Esophagus (tissue), 2 donors: ENCODE measurements around the gene PCDH9. TPM values are rescaled to one million over a fixed set of nuclear protein-coding genes. Genes with fewer than 3 reads are reported as not detected.

ENCODE experiments used
- H3K27ac ChIP-seq, 2 donors: one replicate each; pipeline ENCODE4 v1.5.1; 2013; ENCODE audit warnings: low read depth in 2 of 2, mild to moderate bottlenecking in 2 of 2, inconsistent platforms in 1 of 2, low read length in 1 of 2, moderate library complexity in 1 of 2
- H3K27me3 ChIP-seq, 2 donors: one replicate each; pipeline ENCODE4 v1.6.1; 2013; ENCODE audit warnings: low read length in 2 of 2, control low read depth in 1 of 2, mild to moderate bottlenecking in 1 of 2; ENCODE audit not compliant: insufficient read depth in 2 of 2, control insufficient read depth in 1 of 2
- H3K36me3 ChIP-seq, 2 donors: one replicate each; pipeline ENCODE4 v1.6.1; 2013; ENCODE audit warnings: low read length in 1 of 2; ENCODE audit not compliant: control insufficient read depth in 2 of 2, insufficient read depth in 2 of 2
- H3K4me1 ChIP-seq, 2 donors: one replicate each; pipeline ENCODE4 v1.6.1; 2013; ENCODE audit warnings: low read length in 1 of 2; ENCODE audit not compliant: control insufficient read depth in 2 of 2, insufficient read depth in 2 of 2
- H3K4me3 ChIP-seq, 2 donors: one replicate each; pipeline ENCODE4 v1.5.1; 2013; ENCODE audit warnings: low read length in 2 of 2, mild to moderate bottlenecking in 2 of 2, low read depth in 1 of 2, moderate library complexity in 1 of 2
- H3K9me3 ChIP-seq, 2 donors: one replicate each; pipeline ENCODE4 v1.6.1; 2013; ENCODE audit warnings: mild to moderate bottlenecking in 2 of 2, low read depth in 1 of 2, low read length in 1 of 2, moderate library complexity in 1 of 2; ENCODE audit not compliant: control insufficient read depth in 2 of 2, insufficient read depth in 1 of 2
- WGBS, 2 donors: extraction: QIAGEN DNeasy Blood & Tissue Kit; methylation state at CpG; one replicate each; pipeline ENCODE4 v1.1.7; 2013; 5-methylcytosine and 5-hydroxymethylcytosine counted together
- polyA plus RNA-seq, 2 donors: library from polyadenylated mRNA; stranded (reverse); fragments of 200-250 nt; gene quantifications; one replicate each; pipeline ENCODE4 v1.2.3, GENCODE V29; 2013
- donor health status: healthy with polysubstance abuse.
- donor health status: Bipolar disorder and iron deficiency.

The PCDH9 gene
- polyA plus RNA-seq, 2 donors = 0.12 to 0.14 TPM

DNA sequence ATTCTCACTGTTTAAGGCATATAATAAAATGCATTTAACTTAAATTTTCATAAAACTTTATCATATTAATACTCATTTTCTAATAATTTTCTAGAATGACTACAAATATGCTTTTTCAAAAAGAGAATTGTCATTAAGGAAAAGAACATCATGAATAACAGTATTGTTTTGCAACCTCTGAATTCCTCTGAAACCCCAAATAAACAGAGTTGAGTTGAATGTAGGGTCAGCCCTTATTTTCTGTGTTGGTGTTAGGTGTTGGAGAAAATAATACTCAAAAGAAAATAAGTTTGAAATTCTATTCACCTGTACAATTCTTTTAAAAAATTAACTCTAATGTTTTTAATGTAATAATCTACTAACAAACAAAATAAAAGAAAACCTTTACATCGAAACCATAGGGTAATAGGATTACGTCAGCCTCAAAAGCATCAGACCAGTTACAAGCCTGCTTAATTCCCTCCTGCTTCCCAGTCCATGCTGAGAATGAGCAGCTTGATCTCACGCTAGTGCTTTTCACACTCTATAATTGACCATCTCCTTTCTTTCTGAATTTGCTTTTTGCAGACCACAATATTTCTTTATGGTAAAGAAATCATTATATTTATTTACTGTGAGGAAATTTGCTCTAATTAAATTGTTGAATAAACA is 160.9 kb downstream of the PCDH9 start:
- H3K36me3 ChIP-seq = no peaks in the 10 kb centered on the region
- H3K27me3 ChIP-seq = no peaks in the 10 kb centered on the region
- H3K9me3 ChIP-seq = no peaks in the 10 kb centered on the region
- H3K4me3 ChIP-seq = no peak overlapping the region
- 89 to 91% methylated on average over 3 of the region's 3 CpGs for WGBS, 2 donors
- H3K27ac ChIP-seq = no peak overlapping the region
- H3K4me1 ChIP-seq = no peaks in the 10 kb centered on the region

DNA sequence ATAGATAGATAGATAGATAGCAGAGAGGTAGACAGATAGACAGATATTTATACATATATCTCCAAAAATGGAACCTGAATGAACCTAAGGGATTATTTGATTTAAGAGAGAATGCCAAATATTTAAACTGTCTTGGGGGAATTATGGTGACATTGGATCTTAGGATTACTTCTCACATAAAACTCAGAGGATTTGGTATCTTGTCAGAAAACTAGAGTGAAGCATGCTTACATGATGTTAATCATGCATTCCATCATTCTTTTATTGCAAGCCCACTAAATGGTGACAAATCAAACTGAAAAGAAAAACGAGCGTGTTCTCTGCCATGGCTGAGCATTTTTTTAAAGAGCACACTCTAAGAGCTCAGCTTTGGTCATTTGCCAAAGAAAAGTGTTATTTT is 165.2 kb downstream of the PCDH9 start:
- 68 to 73% methylated on average over 2 of the region's 2 CpGs for WGBS, 2 donors
- no peak overlapping the region for H3K4me3 ChIP-seq
- H3K27me3 ChIP-seq = no peaks in the 10 kb centered on the region
- H3K4me1 ChIP-seq = no peaks in the 10 kb centered on the region
- no peaks in the 10 kb centered on the region for H3K9me3 ChIP-seq
- H3K27ac ChIP-seq = no peak overlapping the region
- H3K36me3 ChIP-seq = no peaks in the 10 kb centered on the region

DNA sequence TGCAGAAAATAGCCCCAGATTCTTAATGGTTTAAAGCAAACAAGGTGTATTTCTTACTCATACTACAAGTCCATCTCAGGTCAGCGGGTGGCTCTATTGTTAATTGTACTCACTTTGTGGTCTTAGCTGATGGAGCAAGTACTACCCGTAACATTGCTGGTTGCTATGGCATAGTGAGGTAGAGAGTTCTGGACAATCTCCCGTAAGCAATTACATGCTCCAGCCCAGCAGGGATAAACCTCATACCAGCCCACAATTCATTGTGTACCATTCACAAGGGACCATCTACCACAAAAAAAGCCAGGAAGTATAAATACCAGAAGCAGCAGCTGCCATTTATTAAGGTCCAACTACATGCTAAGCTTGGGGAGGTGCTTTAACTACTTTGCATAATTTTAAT is 167.1 kb downstream of the PCDH9 start:
- no peak overlapping the region for H3K27ac ChIP-seq
- H3K27me3 ChIP-seq = no peaks in the 10 kb centered on the region
- no peaks in the 10 kb centered on the region for H3K9me3 ChIP-seq
- H3K4me3 ChIP-seq = no peak overlapping the region
- no peaks in the 10 kb centered on the region for H3K4me1 ChIP-seq
- WGBS, 2 donors = 97 to 98% methylated on average over 3 of the region's 3 CpGs
- H3K36me3 ChIP-seq = no peaks in the 10 kb centered on the region

DNA sequence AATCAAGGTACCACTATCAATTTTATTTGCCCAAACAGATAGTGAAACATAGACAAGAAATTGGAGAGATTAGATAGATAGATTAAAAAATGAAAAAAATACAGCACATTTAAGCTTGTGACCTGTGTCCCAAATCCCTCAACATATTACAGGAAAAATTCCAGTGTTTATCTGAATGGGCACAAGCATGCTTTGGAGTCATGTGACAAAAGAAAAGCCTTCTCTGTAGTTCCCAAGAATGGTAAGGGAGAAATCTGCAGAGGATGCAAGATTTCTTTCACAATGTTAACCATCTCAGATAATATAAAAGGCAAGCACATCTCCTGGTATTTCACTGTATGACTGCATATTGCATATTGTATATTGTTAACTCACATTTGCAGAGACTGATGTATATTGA is 168.0 kb downstream of the PCDH9 start:
- Histone ChIP-seq H3K27me3 (no peaks in the 10 kb centered on the region), H3K27ac (no peak overlapping the region), H3K36me3 (no peaks in the 10 kb centered on the region), H3K4me1 (no peaks in the 10 kb centered on the region), H3K4me3 (no peak overlapping the region), H3K9me3 (no peaks in the 10 kb centered on the region)

DNA sequence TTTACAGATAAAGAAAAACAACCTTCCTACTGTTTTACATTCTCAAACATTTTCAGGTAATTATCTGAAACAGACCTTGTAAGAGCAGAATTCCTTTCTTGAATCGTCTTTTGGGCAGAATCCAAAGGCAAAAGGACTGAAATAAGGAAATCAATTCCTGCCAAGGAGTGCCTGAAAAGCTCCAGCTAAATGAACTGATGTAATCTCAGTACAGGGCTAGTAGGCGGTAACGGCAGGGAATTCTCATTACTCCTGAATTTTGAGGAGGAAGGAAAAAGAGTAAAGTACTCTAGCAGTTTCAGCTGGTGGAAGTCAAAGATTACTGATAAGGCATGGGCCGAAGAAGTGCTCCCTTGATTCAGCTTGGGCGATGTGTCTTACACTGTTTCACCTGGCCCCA is 168.4 kb downstream of the PCDH9 start:
- Histone ChIP-seq H3K27ac (no peak overlapping the region), H3K4me1 (no peaks in the 10 kb centered on the region), H3K9me3 (no peaks in the 10 kb centered on the region), H3K27me3 (no peaks in the 10 kb centered on the region), H3K36me3 (no peaks in the 10 kb centered on the region), H3K4me3 (no peak overlapping the region)
- 54 to 59% methylated on average over 5 of the region's 5 CpGs for WGBS, 2 donors

DNA sequence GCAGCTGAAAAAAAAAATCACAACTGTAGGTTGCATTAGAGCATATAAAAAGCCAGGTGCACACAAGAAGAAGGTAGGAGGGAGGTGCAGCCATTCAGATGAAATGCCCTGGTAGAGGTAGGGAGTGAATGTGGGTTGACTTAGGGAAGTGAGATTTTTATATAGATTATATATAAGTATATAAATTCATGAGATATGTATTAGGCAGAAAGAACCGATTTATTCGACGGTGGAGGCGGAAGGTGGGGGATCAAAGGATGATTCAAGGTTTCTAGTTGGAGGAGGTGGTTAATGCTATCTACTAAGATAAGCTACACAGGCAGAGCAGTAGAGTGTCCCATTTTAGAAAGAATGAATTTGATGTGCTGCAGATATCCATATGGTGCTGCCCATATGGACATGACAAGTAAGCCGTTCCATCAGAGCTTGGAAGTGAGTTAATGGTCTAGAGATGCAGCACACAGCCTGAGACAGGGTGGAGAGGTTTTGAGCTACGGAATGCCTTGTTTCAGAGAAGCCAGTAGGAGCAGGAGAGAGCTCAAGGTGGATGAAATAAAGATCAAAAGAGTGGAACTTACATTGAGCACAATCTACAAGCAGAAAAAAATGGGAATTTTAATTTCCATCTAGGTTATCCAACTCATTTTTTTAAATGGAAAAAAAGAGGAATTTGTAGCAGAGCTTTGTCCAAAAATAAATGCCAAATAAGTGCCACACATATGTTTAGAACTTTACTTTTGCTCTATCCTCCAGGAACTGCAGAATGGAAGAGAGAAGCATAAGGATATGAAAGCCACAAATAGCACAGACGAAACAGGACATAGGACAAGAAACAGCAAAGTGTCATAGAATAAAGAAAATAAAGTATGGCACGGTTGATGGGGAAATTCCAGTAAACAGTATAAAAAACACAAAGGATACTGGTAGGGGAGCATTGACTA is 177.3 kb downstream of the PCDH9 start:
- no peak overlapping the region for H3K4me3 ChIP-seq
- no peak overlapping the region for H3K27ac ChIP-seq
- H3K36me3 ChIP-seq = no peaks in the 10 kb centered on the region
- 83 to 86% methylated on average over 8 of the region's 8 CpGs for WGBS, 2 donors
- no peaks in the 10 kb centered on the region for H3K9me3 ChIP-seq
- H3K27me3 ChIP-seq = no peaks in the 10 kb centered on the region
- H3K4me1 ChIP-seq = no peaks in the 10 kb centered on the region

DNA sequence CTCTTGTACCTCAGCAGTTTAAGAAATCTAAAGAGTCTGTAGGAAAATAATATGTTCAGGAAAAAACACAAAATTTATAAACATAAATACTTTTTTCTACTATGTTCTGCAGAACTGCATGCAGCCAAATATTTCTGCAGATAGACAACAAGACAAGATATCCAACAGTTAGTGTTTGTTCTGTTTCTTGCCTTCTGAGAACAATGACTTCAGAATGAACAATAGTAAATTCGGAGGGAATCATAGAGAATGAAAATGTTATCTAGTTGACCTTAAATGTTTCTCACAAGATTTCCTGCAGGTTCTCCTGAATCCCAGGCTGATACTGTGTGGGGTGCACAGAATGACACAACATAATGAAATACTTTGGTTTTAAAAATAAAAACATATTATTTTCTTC is 180.4 kb downstream of the PCDH9 start:
- WGBS, 2 donors = 75 to 88% methylated on average over 1 of the region's 1 CpG
- Histone ChIP-seq H3K4me3 (no peak overlapping the region), H3K9me3 (no peaks in the 10 kb centered on the region), H3K4me1 (no peaks in the 10 kb centered on the region), H3K27ac (no peak overlapping the region), H3K36me3 (no peaks in the 10 kb centered on the region), H3K27me3 (no peaks in the 10 kb centered on the region)

DNA sequence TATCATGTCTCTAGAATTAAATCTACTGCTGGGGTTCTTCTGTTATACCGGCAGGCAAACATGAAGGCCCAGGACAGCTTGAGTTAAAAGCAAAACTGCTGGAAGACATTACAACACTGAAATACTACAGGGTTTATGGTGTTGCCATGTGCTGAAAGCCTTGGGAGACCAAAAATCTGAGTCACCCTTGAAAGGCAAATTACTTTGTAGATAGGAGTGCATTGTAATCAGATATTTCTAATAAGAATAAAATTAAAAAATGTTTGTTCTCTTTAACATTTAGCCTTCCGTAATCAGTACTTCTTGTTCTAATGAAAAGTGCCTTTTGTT is 181.3 kb downstream of the PCDH9 start:
- Histone ChIP-seq H3K27ac (no peak overlapping the region), H3K27me3 (no peaks in the 10 kb centered on the region), H3K36me3 (no peaks in the 10 kb centered on the region), H3K4me1 (no peaks in the 10 kb centered on the region), H3K9me3 (no peaks in the 10 kb centered on the region), H3K4me3 (no peak overlapping the region)
- WGBS, 2 donors = 73 to 85% methylated on average over 2 of the region's 2 CpGs

DNA sequence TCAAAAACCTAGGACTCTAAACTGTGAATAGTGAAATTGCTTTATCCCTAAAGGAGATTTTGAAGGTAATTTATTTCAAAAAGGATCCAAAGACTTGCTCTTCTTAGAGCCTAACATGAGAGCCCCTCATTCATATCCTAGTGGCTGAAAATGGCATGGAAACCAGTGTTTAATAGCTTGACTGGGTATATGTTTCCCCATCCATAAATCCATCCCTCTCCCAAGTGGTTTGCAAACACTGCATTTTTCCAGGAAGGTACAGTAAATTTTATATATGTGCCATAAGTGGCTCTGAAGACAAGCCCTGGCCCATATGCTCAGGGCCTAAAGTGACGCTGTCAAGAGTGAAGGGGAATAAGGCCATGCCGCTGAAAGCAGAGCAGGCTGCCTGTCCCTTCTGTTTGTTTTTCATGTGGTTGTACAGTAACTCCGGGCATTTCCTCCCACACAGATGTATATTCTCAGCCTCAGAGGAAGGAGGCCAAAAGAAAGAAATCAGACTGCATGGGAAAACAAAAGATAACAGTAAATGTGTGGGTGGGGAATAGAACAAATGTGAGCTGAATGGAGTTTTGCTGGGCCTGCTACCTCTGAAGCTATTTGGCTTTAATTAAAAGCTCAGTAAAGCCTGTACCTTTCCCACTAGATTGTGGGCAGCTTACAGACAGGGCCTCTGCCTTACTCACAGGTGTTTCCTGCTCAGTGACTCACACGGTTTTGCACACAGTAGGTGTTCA is 181.9 kb downstream of the PCDH9 start:
- no peaks in the 10 kb centered on the region for H3K27me3 ChIP-seq
- H3K27ac ChIP-seq = no peak overlapping the region
- H3K4me3 ChIP-seq = no peak overlapping the region
- no peaks in the 10 kb centered on the region for H3K9me3 ChIP-seq
- no peaks in the 10 kb centered on the region for H3K36me3 ChIP-seq
- WGBS, 2 donors = 25 to 28% methylated on average over 4 of the region's 4 CpGs
- H3K4me1 ChIP-seq = no peaks in the 10 kb centered on the region
